ENCODE data around the gene ZDHHC11B. TPM values are rescaled to one million over a fixed set of nuclear protein-coding genes. Genes with fewer than 3 reads are reported as not detected.
"Not testable (repeated sequence)": the region's sequence is repeated elsewhere in the genome, so short reads cannot be mapped to it uniquely, and the experiment has no call there.

Gene ZDHHC11B
- total RNA-seq, 2 donors from 2014 or later: 6.2 to 8.9 TPM

DNA sequence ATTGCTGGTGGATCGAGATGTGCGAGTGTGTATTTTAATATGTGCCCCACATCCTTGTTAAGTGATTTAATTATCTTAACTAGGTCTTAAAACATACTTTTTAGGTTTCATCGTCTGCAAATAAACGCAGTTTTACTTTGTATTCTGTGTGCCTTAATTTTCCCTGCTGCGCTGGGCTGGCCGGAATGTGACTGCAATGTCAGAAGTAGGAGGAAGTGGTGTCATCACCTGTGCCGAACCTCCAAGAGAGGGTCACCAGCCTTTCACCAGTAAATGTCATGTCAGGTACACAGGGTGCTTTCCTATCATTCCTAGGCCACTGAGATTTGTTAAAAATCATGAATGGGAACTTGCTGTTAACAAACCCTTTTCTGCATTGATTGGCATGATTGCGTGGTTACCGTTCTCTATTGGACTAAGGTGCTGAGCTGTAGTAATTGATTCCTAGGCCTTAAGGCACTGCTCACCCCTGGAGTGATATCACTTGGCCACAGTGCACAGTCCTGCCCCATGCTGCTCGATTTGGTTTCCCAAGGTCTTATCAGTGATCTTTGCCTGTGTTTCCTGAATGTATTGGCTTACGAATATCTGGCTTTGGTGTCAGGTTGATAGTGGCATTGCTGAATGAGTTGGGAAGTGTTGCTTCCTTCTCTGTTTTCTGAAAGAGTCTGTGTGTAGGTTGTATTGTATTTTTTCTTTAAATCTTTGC, 40.7 kb downstream of the ZDHHC11B start:
- DNase-seq; H3K27ac ChIP-seq; H3K9me3 ChIP-seq; H3K36me3 ChIP-seq (replicated peaks in 1 of 2; ENCODE audit: insufficient read depth in 1 of 2, low read depth in 2 of 2); H3K4me3 ChIP-seq; intact Hi-C loops (cut with DNase I); ATAC-seq; H3K4me1 ChIP-seq; H3K27me3 ChIP-seq: not testable (repeated sequence)
- 79 to 86% methylated on average over 11 of the region's 11 CpGs for WGBS, 2 donors

- H3K36me3 ChIP-seq (replicated peaks in 1 of 2; ENCODE audit: insufficient read depth in 1 of 2, low read depth in 2 of 2); ATAC-seq; H3K9me3 ChIP-seq; DNase-seq; H3K27ac ChIP-seq; H3K4me1 ChIP-seq; intact Hi-C loops (cut with DNase I); H3K4me3 ChIP-seq; H3K27me3 ChIP-seq: not testable (repeated sequence)
- WGBS, 2 donors: 85 to 96% methylated on average over 5 to 6 of the region's 6 CpGs
Observed at GRCh38 chr5:742276-742675, 42.3 kb downstream of the ZDHHC11B start.

DNA sequence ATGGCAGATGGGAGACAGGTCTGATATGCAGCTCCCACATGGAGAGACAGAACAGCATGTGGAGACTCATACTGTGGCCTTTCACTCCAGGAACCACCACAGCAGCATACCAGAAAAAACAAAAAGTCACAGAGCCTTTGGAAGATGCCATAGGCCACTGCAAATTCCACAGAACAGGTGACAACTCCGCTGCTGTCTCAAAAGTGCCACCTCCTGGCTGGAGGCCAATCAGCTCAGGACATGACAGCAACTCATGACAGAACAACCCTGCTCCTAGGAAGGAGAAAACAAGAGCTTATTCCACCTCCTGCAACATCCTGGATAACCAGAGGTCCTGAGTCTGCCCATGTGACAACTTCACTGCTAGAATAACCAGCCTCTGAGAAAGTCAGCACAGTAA, 50.4 kb downstream of the ZDHHC11B start:
- intact Hi-C loops (cut with DNase I); H3K4me1 ChIP-seq; H3K9me3 ChIP-seq; H3K36me3 ChIP-seq (replicated peaks in 1 of 2; ENCODE audit: insufficient read depth in 1 of 2, low read depth in 2 of 2); DNase-seq; H3K27ac ChIP-seq; H3K4me3 ChIP-seq; H3K27me3 ChIP-seq; ATAC-seq: not testable (repeated sequence)
- WGBS, 2 donors: 100% methylated on average over 1 of the region's 1 CpG; no CpG with 5 or more reads in 1 of the 2 donors

DNA sequence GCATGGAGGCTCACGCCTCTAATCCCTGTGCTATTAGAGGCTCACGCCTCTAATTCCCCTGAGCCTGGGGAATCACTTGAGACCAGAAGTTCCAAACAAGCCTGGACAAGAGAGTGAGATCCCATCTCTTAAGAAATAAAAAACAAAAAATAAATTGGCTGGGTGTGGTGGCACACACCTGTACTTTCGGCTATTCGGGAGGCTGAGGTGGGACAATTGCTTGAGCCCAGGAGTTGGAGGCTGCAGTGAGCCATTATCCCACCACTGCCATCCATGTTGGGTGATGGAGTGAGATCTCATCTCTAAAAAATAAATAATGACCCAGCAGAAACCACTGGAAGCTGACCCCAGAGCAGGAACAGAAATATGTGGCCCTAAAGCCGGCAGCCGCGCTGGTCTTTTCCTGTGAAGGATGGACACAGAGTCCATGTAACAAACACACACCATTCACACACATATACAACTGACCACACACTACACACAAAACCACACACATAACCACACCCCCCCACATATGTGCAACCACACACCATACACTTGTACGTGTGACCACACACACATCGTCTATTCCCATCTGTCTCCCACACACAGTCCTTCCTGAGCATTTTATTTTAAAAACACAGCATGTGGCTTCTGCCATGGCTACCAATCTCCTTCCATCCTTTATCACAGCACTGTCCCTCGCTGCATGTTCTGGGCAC, 51.6 kb downstream of the ZDHHC11B start:
- H3K9me3 ChIP-seq; H3K27ac ChIP-seq; intact Hi-C loops (cut with DNase I); H3K36me3 ChIP-seq (replicated peaks in 1 of 2; ENCODE audit: insufficient read depth in 1 of 2, low read depth in 2 of 2); H3K27me3 ChIP-seq; H3K4me3 ChIP-seq; H3K4me1 ChIP-seq; DNase-seq; ATAC-seq: not testable (repeated sequence)
- WGBS, 2 donors: 94 to 96% methylated on average over 10 of the region's 10 CpGs

- H3K27ac ChIP-seq; DNase-seq; H3K36me3 ChIP-seq (replicated peaks in 1 of 2; ENCODE audit: insufficient read depth in 1 of 2, low read depth in 2 of 2); H3K4me1 ChIP-seq; H3K4me3 ChIP-seq; H3K9me3 ChIP-seq; intact Hi-C loops (cut with DNase I); H3K27me3 ChIP-seq: not testable (repeated sequence)
- 77 to 100% methylated on average over 1 to 2 of the region's 7 CpGs for WGBS, 2 donors
- peak; percentile 15 for ATAC-seq
Observed at GRCh38 chr5:729225-729624, 55.3 kb downstream of the ZDHHC11B start.

DNA sequence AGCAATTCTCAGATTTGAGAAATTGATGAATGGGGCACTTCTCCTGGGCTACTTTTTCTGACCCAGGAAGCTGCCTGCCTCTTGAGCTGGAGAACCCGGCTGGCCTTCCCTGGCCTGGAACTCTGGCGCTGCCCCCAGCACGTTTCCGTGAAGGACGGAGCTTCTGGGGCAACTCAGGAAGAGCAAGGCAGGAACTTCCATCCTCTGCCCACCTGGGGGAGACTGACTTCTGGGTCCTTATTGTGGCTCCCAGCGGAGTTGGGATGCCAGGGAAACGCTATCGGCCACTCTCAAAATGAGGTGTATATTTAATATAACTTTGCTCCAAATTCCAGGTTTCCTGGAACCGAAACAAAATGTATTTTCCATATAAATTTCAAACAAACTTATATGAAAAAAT, 57.4 kb downstream of the ZDHHC11B start:
- DNase-seq; H3K27ac ChIP-seq; H3K27me3 ChIP-seq; H3K4me3 ChIP-seq; H3K4me1 ChIP-seq; H3K9me3 ChIP-seq; H3K36me3 ChIP-seq (replicated peaks in 1 of 2; ENCODE audit: insufficient read depth in 1 of 2, low read depth in 2 of 2); intact Hi-C loops (cut with DNase I): not testable (repeated sequence)
- WGBS, 2 donors: 32 to 62% methylated on average over 4 to 7 of the region's 9 CpGs
- peak; percentile 47 for ATAC-seq

DNA sequence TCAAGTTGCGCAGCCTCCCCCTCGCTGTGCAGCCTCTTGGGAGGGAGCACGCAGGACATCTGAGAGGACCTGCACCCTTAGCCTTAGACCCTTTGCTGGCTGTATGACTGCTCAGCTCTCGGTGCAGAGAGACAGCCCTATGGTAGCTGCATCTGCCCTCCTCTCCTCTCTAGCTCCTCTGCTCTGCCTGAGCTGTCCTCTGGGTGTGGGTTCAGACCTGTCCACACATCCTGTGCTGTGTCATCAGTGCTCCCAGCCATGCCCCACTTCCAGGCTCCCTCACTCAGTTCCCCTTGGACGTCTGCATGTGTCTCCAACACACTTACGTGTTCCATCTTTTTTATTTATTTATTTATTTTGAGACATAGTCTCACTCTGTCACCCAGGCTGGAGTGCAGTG, 60.7 kb downstream of the ZDHHC11B start:
- intact Hi-C loops (cut with DNase I): not testable (repeated sequence)
- WGBS, 2 donors: 82 to 85% methylated on average over 2 of the region's 6 CpGs

DNA sequence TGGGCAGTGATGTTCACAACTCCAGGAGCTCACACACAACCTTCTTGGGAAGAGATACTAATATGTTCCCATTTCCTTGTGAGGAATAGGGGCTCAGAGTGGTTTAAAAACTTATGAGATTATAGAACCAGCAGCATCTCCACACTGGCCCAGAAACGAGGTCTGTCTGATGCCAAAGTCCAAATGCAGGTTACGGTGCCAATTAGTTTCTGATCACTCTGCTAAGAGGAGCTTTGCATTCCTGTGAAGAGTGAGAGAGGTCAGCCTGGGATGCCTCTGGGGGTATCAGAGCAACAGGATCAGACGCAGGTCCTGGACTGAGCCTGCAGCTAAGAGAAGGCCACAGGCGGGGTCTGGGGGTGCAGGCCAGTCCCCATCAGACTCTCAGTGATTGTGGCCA, 61.2 kb downstream of the ZDHHC11B start:
- H3K4me3 ChIP-seq; H3K27me3 ChIP-seq; H3K9me3 ChIP-seq; ATAC-seq; intact Hi-C loops (cut with DNase I); H3K27ac ChIP-seq; DNase-seq; H3K4me1 ChIP-seq; H3K36me3 ChIP-seq (replicated peaks in 1 of 2; ENCODE audit: insufficient read depth in 1 of 2, low read depth in 2 of 2): not testable (repeated sequence)
- no CpG with 5 or more reads among the region's 4 CpGs for WGBS, 2 donors

More for the DNA sequence above, 60.7 kb downstream of the ZDHHC11B start:
- not testable (repeated sequence) for H3K4me3 ChIP-seq; DNase-seq; H3K27ac ChIP-seq; H3K9me3 ChIP-seq; H3K4me1 ChIP-seq; ATAC-seq; H3K27me3 ChIP-seq; H3K36me3 ChIP-seq (replicated peaks in 1 of 2; ENCODE audit: insufficient read depth in 1 of 2, low read depth in 2 of 2)

- peaks cover 12% of the 10 kb centered on the region for H3K4me1 ChIP-seq
- not testable (repeated sequence) for ATAC-seq
Observed at GRCh38 chr5:719379-719778, 65.2 kb downstream of the ZDHHC11B start.

More at GRCh38 chr5:719379-719778, 65.2 kb downstream of the ZDHHC11B start:
- 95 to 100% methylated on average over 1 of the region's 1 CpG for WGBS, 2 donors
- intact Hi-C loops (cut with DNase I); DNase-seq; H3K27ac ChIP-seq; H3K27me3 ChIP-seq; H3K4me3 ChIP-seq; H3K9me3 ChIP-seq; H3K36me3 ChIP-seq (replicated peaks in 1 of 2; ENCODE audit: insufficient read depth in 1 of 2, low read depth in 2 of 2): not testable (repeated sequence)

Measured in body of pancreas (tissue), 4 donors.